Measurements from ENCODE around the gene UTF1. TPM values are rescaled to one million over a fixed set of nuclear protein-coding genes. Genes with fewer than 3 reads are reported as not detected.

The UTF1 gene
- polyA plus RNA-seq, 1 donor from 2014 or later, result not detected

- H2AFZ ChIP-seq (ENCODE audit: low read depth, low read length), result no peak overlapping the region
- no peaks in the 10 kb centered on the region for H3K36me3 ChIP-seq (ENCODE audit: insufficient read depth, low read length)
- no peak overlapping the region for H3K4me3 ChIP-seq (ENCODE audit: low read length)
- no peak overlapping the region for H3K9ac ChIP-seq (ENCODE audit: low read length)
- H3K79me2 ChIP-seq (replicated peaks; ENCODE audit: insufficient read depth, low read length), result no peaks in the 10 kb centered on the region
- no peaks in the 10 kb centered on the region for H4K20me1 ChIP-seq (ENCODE audit: insufficient read depth)
- no peaks in the 10 kb centered on the region for H3K27me3 ChIP-seq (ENCODE audit: insufficient read depth, low read depth, low read length)
- H3K27ac ChIP-seq (ENCODE audit: low read length), result no peak overlapping the region
- H3K9me2 ChIP-seq (ENCODE audit: insufficient read depth, low read length), result no peaks in the 10 kb centered on the region
- no peaks in the 10 kb centered on the region for H3F3A ChIP-seq (ENCODE audit: insufficient read depth, low read length, poor library complexity, severe bottlenecking)
- no peaks in the 10 kb centered on the region for H3K9me3 ChIP-seq (ENCODE audit: low read length)
- TF ChIP-seq EP300 (conservative IDR thresholded peaks at IDR 0.05; ENCODE audit: poor library complexity, severe bottlenecking), result no peak
- TF ChIP-seq, protein P1, sequence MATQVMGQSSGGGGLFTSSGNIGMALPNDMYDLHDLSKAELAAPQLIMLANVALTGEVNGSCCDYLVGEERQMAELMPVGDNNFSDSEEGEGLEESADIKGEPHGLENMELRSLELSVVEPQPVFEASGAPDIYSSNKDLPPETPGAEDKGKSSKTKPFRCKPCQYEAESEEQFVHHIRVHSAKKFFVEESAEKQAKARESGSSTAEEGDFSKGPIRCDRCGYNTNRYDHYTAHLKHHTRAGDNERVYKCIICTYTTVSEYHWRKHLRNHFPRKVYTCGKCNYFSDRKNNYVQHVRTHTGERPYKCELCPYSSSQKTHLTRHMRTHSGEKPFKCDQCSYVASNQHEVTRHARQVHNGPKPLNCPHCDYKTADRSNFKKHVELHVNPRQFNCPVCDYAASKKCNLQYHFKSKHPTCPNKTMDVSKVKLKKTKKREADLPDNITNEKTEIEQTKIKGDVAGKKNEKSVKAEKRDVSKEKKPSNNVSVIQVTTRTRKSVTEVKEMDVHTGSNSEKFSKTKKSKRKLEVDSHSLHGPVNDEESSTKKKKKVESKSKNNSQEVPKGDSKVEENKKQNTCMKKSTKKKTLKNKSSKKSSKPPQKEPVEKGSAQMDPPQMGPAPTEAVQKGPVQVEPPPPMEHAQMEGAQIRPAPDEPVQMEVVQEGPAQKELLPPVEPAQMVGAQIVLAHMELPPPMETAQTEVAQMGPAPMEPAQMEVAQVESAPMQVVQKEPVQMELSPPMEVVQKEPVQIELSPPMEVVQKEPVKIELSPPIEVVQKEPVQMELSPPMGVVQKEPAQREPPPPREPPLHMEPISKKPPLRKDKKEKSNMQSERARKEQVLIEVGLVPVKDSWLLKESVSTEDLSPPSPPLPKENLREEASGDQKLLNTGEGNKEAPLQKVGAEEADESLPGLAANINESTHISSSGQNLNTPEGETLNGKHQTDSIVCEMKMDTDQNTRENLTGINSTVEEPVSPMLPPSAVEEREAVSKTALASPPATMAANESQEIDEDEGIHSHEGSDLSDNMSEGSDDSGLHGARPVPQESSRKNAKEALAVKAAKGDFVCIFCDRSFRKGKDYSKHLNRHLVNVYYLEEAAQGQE (IDR thresholded peaks at IDR 0.05; ENCODE audit: borderline replicate concordance), result no peak
- TF ChIP-seq EZH2 (IDR thresholded peaks at IDR 0.05; ENCODE audit: borderline replicate concordance, insufficient read depth, low read length, poor library complexity, severe bottlenecking), result no peak
- TF ChIP-seq POLR2AphosphoS5 (IDR thresholded peaks at IDR 0.05), result no peak
- TF ChIP-seq, protein P2, sequence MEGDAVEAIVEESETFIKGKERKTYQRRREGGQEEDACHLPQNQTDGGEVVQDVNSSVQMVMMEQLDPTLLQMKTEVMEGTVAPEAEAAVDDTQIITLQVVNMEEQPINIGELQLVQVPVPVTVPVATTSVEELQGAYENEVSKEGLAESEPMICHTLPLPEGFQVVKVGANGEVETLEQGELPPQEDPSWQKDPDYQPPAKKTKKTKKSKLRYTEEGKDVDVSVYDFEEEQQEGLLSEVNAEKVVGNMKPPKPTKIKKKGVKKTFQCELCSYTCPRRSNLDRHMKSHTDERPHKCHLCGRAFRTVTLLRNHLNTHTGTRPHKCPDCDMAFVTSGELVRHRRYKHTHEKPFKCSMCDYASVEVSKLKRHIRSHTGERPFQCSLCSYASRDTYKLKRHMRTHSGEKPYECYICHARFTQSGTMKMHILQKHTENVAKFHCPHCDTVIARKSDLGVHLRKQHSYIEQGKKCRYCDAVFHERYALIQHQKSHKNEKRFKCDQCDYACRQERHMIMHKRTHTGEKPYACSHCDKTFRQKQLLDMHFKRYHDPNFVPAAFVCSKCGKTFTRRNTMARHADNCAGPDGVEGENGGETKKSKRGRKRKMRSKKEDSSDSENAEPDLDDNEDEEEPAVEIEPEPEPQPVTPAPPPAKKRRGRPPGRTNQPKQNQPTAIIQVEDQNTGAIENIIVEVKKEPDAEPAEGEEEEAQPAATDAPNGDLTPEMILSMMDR (IDR thresholded peaks at IDR 0.05; ENCODE audit: poor library complexity, severe bottlenecking), result no peak
- TF ChIP-seq SMC3 (conservative IDR thresholded peaks at IDR 0.05; ENCODE audit: poor library complexity), result no peak
- no peak for TF ChIP-seq MXI1 (conservative IDR thresholded peaks at IDR 0.05; ENCODE audit: poor library complexity, severe bottlenecking)
- TF ChIP-seq RAD21 (conservative IDR thresholded peaks at IDR 0.05), result no peak
- no peak for TF ChIP-seq TAF1 (IDR thresholded peaks at IDR 0.05; ENCODE audit: low read depth)
- no peak overlapping the region for H3K4me2 ChIP-seq (ENCODE audit: low read length)
Observed at GRCh38 chr10:133249094-133249780, 19.2 kb downstream of the UTF1 start.

DNA sequence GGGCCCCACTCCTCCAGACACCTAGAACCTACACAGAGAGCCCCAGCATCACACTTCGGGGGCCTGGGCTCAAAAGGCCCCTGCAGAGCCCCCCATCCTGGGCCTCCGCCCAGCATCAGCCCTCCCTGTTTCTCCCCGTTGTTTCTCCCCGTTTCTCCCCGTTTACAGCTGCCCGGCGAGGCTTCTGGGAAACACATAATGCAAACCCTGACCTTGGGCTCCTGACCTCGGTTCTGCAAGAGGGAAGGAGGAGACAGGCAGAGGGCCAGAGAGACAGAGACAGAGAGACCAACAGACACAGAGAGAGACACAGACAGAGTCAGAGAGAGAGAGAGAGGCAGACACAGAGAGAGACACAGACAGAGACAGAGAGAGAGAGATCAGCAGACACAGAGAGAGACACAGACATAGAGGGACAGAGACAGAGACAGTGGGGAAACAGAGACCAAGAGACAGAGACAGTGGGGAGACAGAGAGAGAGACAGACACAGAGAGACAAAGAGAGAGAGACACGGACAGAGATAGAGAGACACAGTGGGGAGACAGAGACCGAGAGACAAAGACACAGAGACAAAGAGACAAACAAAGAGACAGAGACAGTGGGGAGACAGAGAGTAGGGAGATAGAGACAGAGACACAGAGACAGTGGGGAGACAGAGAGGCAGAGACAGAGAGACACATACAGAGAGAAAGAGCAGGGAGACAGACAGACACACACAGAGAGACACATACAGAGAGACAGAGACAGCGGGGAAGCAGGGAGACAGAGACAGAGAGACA is 20.1 kb downstream of the UTF1 start:
- no peaks in the 10 kb centered on the region for H3K27me3 ChIP-seq (ENCODE audit: insufficient read depth, low read depth, low read length)
- no peak overlapping the region for H3K27ac ChIP-seq (ENCODE audit: low read length)
- no peaks in the 10 kb centered on the region for H4K20me1 ChIP-seq (ENCODE audit: insufficient read depth)

More for the DNA sequence above, 20.1 kb downstream of the UTF1 start:
- H2AFZ ChIP-seq (ENCODE audit: low read depth, low read length), result no peak overlapping the region
- no peak overlapping the region for H3K4me2 ChIP-seq (ENCODE audit: low read length)
- no peaks in the 10 kb centered on the region for H3K9me2 ChIP-seq (ENCODE audit: insufficient read depth, low read length)
- no peak overlapping the region for H3K9ac ChIP-seq (ENCODE audit: low read length)
- no peaks in the 10 kb centered on the region for H3K36me3 ChIP-seq (ENCODE audit: insufficient read depth, low read length)
- no peaks in the 10 kb centered on the region for H3K79me2 ChIP-seq (replicated peaks; ENCODE audit: insufficient read depth, low read length)
- no peaks in the 10 kb centered on the region for H3K9me3 ChIP-seq (ENCODE audit: low read length)
- no peak overlapping the region for H3K4me3 ChIP-seq (ENCODE audit: low read length)
- no peak for TF ChIP-seq POLR2AphosphoS5 (IDR thresholded peaks at IDR 0.05)
- H3F3A ChIP-seq (ENCODE audit: insufficient read depth, low read length, poor library complexity, severe bottlenecking), result no peaks in the 10 kb centered on the region
